Lower leg skin (tissue), 3 donors: ENCODE data around the gene ADAMTS9.

Source experiments
- POLR2A ChIP-seq, 2 donors: fragments of 450-650 bp; IDR thresholded peaks; one replicate each; pipeline ENCODE4 v1.6.1; 2016 to 2017; ENCODE audit warnings: antibody characterized with exemption in 2 of 2, mild to moderate bottlenecking in 1 of 2, moderate library complexity in 1 of 2
- TF ChIP-seq, protein P1 (sequence below), 3 donors: fragments of 450-650 bp; IDR thresholded peaks; one replicate each; pipeline ENCODE4 v1.5.1; 2016; ENCODE audit warnings: antibody characterized with exemption in 3 of 3, mild to moderate bottlenecking in 3 of 3, moderate library complexity in 2 of 3

DNA sequence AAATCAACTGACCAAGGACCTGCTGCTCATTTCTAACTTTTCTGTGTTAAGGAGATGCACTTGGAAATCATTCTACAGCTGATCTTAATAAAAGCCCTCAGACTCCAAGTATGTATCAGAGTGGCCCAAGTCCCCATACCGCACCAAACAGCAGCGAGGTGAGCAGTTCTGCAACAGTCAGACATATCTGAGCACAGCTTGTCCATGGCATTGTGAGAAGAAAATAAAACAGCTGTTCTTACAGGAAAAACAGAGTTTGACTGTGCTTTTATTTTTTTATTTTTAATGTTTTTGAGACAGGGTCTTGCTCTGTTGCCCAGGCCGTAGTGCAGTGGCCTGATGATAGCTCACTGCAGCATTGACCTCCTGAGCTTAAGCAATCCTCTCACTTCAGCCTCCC, 131.8 kb downstream of the ADAMTS9 start:
- TF ChIP-seq, protein P1, sequence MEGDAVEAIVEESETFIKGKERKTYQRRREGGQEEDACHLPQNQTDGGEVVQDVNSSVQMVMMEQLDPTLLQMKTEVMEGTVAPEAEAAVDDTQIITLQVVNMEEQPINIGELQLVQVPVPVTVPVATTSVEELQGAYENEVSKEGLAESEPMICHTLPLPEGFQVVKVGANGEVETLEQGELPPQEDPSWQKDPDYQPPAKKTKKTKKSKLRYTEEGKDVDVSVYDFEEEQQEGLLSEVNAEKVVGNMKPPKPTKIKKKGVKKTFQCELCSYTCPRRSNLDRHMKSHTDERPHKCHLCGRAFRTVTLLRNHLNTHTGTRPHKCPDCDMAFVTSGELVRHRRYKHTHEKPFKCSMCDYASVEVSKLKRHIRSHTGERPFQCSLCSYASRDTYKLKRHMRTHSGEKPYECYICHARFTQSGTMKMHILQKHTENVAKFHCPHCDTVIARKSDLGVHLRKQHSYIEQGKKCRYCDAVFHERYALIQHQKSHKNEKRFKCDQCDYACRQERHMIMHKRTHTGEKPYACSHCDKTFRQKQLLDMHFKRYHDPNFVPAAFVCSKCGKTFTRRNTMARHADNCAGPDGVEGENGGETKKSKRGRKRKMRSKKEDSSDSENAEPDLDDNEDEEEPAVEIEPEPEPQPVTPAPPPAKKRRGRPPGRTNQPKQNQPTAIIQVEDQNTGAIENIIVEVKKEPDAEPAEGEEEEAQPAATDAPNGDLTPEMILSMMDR (IDR thresholded peaks at IDR 0.05): no peak
- TF ChIP-seq POLR2A (IDR thresholded peaks at IDR 0.05): no peak
